GM19351 (cell line): Measurements from ENCODE around the gene CDC5L.
A peak's percentile ranks its signal among the peaks of the same experiment; 100 is the strongest.
"Not testable (repeated sequence)": the region's sequence is repeated elsewhere in the genome, so short reads cannot be mapped to it uniquely, and the experiment has no call there.

Experiments used
- ATAC-seq: cut with Tn5 transposase; IDR thresholded peaks from one replicate; pipeline ENCODE4 v1.9.1; 2021; ENCODE audit warnings: mild to moderate bottlenecking, moderate library complexity; ENCODE audit not compliant: unreplicated experiment

The CDC5L gene

DNA sequence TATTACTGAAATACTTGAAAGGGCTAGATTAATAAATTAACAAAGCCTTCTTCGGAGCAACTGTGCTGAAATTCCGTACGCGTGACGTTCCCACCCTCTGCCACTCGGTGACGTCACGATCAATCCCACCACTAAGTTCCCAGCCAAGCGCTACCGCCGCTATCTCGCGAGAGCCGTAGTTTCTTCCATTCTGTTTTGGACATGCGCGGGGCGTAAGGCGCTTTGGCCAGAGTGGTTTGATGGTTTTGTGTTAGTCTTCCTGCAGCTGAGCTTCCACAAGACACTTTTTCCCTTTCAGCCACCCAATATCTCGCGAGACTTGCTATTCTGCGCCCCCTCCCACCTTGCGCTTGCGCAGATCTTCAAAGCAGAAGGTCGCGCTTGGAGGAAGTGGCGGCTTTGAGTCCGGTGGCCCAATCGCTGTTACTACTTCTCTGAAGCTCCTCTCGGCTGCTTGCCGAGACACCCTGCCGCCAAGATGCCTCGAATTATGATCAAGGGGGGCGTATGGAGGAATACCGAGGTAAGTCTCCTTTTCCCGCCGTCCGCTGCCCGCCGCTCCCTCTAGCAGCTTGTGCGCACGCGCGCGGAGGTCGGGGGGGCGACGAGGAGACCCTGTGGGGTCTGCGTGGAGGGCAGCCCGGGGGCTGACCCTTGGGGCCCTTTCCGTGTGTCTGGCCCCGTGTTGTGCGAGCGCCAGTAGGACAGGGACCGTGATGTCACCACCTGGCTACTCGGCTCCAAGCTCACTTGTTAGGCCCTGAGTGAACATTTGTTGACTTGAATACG, at the start of gene CDC5L:
Gene CDC5L, plus strand, starts transcription at position 361 of the 789 bp plus-strand sequence. Its CDS starts 118 bp downstream, at position 479.
- ATAC-seq = peak; percentile 96

- ATAC-seq = peak; percentile 62
Observed at GRCh38 chr6:44338228-44339122, 49.0 kb upstream of the CDC5L start.

DNA sequence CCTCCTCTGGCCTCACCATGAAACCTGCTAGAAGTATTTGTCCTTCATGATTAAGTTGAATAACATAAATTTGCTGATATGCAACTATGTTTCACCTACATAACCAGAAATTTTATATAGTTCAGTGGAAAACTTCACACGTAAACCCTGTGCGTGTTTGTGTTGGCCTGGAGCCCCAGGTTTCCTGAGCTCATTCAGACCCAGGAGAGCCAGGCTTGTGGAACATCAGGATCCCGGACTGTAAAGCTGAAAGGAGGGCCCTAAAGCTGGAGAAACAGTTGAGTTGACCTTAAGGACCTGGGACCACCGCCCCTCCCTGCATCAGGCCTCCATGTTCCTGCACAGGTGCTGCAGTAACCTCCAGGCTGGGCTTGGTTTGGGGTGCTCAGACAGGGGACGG, 48.2 kb upstream of the CDC5L start:
- no peak for ATAC-seq

DNA sequence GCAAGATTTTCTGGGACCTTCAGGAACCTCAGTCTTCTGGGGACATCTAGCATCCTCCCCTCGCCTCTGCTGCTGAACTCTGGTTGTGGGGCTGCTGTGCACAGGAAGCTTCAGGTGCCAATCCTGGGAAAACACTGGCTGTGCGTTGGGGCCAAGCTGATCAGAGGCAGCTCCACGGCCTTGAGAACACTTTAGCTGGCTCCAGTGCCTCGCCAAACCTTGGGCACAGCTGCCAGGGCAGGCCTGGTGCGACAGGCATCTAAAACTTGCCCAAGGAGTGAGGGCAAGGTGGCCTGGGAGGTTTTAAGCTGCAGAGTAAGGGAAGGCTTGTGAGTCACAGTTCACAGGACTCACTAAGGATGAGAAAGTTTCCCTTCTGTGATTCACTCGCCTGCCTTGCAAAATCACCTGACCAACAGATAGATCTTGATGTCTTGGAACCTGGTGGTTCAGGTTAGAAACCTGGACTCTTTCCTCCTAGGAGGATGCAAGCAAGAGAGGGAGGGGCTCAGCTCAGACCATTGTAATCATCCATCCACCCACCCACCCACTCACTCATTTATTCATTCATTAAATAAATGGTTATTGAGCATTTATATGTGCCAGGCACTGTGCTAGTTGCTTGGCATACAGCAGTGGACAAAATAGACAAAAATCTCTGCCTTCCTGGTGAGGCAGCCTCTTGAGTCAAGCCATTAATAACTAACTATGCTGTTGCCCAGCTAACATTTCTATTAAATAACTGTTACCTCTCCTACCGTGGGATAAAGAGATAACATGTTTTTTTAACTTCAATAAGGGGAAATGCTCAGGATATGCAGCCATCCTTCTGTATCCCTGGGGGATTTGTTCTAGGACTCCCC, 47.5 kb upstream of the CDC5L start:
- no peak for ATAC-seq

- ATAC-seq = no peak
Observed at GRCh38 chr6:44341095-44341890, 46.2 kb upstream of the CDC5L start.

GRCh38 chr6:44342052-44342451, 45.5 kb upstream of the CDC5L start:
- ATAC-seq = no peak

DNA sequence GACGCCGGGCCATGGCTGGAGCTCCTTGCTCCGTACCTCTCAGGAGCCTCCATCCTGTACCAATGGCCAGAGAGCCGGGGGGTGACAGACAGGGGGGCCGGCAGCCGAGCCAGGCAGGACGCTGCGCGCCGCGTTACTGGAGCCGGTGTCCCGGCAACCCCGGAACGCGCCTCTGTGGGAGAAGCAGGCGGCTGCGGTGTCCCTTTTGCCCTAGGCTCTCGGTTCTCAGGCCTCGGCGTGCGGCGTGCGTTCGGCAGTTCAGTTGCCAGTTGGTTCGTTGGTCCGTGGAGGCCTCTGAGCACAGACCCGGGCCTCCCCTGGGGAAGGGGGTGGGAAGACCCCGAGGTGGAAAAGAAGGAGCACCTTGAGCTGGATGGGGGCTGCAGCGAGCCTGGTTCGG, 45.0 kb upstream of the CDC5L start, which contains the start of gene SPATS1:
Gene SPATS1, plus strand, starts transcription at position 162 of the 400 bp plus-strand sequence. CDS start 446 bp downstream, outside the sequence.
- no peak for ATAC-seq

DNA sequence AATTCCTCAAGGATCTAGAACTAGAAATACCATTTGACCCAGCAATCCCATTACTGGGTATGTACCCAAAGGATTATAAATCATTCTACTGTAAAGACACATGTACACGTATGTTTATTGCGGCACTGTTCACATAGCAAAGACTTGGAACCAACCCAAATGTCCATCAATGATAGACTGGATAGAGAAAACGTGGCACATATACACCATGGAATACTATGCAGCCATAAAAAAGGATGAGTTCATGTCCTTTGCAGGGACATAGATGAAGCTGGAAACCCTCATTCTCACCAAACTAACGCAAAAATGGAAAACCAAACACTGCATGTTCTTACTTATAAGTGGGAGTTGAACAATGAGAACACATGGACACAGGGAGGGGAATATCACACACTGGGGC, 40.7 kb upstream of the CDC5L start:
- not testable (repeated sequence) for ATAC-seq

- ATAC-seq = no peak
Observed at GRCh38 chr6:44349904-44350649, 37.4 kb upstream of the CDC5L start.

- not testable (repeated sequence) for ATAC-seq
Observed at GRCh38 chr6:44350650-44350994, 36.9 kb upstream of the CDC5L start.

GRCh38 chr6:44352259-44352658, 35.2 kb upstream of the CDC5L start:
- ATAC-seq = no peak

GRCh38 chr6:44353336-44353735, 34.2 kb upstream of the CDC5L start:
- no peak for ATAC-seq

DNA sequence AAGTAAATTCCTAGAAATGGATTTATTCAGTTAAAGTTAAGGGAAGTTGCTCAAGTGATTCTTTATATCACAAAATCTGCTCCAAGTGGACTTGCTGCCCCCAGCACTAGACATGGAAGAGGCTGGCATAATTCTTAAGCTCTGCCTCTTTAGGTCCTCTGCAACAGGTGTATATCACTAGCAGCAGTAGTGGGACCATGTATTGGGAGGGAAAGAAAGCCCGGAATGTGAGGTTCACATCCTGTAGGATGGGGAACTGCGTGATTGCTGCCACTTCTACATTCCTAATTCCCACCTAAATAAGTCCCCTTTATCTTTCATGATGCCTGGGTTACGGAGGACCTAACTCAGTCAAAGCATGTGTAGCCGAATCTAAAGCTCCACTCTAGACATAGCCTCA, 31.9 kb upstream of the CDC5L start:
- ATAC-seq = no peak

- no peak for ATAC-seq
Observed at GRCh38 chr6:44356487-44356886, 31.0 kb upstream of the CDC5L start.

- ATAC-seq = no peak
Observed at GRCh38 chr6:44359973-44360372, 27.5 kb upstream of the CDC5L start.

- no peak for ATAC-seq
Observed at GRCh38 chr6:44361947-44362346, 25.6 kb upstream of the CDC5L start.

- ATAC-seq = no peak
Observed at GRCh38 chr6:44363377-44363926, 24.1 kb upstream of the CDC5L start.

- no peak for ATAC-seq
Observed at GRCh38 chr6:44366781-44367180, 20.7 kb upstream of the CDC5L start.

- ATAC-seq = no peak
Observed at GRCh38 chr6:44367681-44368080, 19.8 kb upstream of the CDC5L start.
